NCI-H1436 treated with DMSO at 0.1 percent for 48 hours (cell line): ENCODE measurements around the gene GALNT7.
A peak's percentile ranks its signal among the peaks of the same experiment; 100 is the strongest.

ENCODE experiments used
- DNase-seq: peaks from one replicate; lab custom pipeline; 2025; lab: John Stamatoyannopoulos, UW

The GALNT7 gene

DNA sequence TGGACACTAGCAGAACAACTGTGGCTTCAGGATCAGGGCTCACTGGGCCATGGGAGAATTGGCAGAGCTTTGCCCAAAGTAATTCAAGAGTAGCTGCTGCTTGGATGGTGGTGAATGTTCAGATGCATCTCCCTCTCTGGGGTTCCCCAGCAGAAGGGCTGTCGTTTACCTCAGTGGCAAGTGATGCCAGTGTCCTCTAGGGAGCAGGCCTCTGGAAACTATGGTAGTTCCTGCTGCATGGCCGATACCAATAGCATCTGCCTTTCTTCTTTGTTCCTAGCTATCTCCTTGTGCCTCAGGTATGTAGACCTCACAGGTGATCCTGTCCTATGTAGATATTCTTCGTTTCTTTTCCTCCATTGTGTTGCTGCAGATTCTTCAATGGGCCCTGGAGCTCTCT, 139.2 kb downstream of the GALNT7 start:
- no peak for DNase-seq

DNA sequence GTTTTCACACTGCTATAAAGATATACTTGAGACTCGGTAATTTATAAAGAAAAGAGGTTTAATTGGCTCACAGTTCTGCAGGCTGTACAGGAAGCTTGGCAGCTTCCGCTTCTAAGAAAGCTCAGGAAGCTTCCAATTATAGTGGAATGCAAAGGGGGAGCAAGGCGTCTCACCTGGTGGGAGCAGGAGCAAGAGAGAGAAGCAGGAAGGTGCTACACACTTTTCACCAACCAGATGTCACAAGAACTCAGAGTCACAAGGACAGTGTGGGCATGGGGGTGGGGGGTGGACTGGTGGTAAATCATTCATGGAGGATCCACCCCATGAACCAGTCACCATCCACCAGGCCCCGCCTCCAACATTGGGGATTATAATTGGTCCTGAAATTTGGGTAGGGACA, 142.8 kb downstream of the GALNT7 start:
- DNase-seq = no peak

DNA sequence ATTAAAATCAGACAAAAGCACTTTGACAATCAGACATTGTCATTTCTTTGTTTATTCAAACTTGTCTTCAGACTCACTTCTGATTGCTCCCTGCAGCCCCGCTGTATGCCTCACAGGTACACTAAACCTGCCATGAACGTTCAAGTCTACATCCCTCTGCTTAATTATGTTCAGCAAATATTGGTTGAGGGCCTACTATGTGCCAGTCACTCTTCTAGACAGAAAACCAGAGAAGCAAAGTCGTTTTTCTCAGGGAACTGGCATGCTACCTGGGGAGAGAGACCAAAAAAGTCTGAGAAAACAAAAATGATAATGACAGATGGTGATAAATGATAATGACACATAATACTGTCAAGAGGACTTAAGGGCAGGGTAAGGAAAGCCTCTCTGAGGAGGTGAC, 146.1 kb downstream of the GALNT7 start:
- DNase-seq = no peak

- no peak for DNase-seq
These were observed 147.4 kb downstream of the GALNT7 start for GRCh38 chr4:173316060-173316459.

GRCh38 chr4:173317004-173317403, 148.4 kb downstream of the GALNT7 start:
- no peak for DNase-seq

DNA sequence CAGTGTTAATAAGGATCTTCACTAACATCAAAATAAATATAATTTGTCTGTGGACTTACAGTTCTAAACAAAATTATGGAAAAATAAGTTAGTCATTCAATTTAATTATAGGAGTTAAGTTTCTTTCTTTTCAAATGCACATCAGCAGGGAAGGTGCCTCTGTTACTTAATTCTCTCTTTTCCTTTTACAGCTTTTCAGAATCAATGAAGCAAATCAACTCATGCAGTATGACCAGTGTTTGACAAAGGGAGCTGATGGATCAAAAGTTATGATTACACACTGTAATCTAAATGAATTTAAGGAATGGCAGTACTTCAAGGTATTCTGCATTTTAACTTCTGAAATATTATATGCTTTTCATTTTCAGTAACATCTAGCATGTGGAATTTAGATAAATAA, 149.6 kb downstream of the GALNT7 start:
- peak; percentile 79 for DNase-seq

- DNase-seq = peak; percentile 79
These were observed 150.1 kb downstream of the GALNT7 start for GRCh38 chr4:173318648-173319211.

GRCh38 chr4:173319696-173320095, 151.1 kb downstream of the GALNT7 start:
- DNase-seq = no peak

- DNase-seq = no peak
These were observed 156.6 kb downstream of the GALNT7 start for GRCh38 chr4:173325007-173325736.

GRCh38 chr4:173328236-173328901, 159.8 kb downstream of the GALNT7 start:
- no peak for DNase-seq

DNA sequence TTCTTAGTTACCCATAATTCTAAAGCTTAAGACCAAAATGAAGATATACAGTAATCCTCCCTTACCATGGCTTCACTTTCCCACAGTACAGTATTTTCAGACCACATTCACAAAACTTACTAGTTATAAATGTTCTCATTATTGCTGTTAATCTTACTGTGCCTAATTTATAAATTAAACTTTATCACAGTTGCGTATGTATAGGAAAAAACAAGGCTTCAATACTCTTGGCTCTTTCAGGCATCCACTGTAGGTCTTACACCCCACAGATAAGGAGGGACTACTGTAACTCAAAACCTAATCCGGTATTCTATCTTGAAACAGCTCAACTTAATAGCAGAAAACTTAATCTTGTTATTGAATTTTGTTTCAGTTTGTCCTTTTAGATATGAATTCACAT, 162.0 kb downstream of the GALNT7 start:
- DNase-seq = no peak

DNA sequence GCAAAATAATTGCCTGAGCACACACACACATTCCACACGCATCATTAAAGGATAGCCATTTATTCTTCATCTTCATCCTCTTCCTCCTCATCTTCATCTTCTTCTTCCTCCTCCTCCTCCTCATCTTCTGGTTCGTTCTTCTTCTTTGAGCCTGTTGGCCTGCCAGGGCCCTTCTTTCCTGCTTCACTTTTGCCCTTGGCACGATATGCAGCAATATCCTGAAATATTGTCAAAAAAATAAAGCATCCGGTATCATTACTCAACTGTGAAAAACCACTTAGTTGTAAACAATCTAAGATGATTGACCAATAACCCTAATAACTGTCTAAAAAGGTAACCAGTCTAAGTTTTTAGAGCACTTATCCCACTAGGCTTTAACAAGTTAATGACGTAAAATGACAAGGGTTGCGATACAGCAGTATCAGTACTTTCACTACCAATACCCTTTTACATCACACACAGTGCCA, 163.4 kb downstream of the GALNT7 start:
- no peak for DNase-seq

GRCh38 chr4:173332963-173333657, 164.5 kb downstream of the GALNT7 start:
- DNase-seq = no peak

GRCh38 chr4:173333658-173334084, 165.1 kb downstream of the GALNT7 start:
- DNase-seq = no peak

DNA sequence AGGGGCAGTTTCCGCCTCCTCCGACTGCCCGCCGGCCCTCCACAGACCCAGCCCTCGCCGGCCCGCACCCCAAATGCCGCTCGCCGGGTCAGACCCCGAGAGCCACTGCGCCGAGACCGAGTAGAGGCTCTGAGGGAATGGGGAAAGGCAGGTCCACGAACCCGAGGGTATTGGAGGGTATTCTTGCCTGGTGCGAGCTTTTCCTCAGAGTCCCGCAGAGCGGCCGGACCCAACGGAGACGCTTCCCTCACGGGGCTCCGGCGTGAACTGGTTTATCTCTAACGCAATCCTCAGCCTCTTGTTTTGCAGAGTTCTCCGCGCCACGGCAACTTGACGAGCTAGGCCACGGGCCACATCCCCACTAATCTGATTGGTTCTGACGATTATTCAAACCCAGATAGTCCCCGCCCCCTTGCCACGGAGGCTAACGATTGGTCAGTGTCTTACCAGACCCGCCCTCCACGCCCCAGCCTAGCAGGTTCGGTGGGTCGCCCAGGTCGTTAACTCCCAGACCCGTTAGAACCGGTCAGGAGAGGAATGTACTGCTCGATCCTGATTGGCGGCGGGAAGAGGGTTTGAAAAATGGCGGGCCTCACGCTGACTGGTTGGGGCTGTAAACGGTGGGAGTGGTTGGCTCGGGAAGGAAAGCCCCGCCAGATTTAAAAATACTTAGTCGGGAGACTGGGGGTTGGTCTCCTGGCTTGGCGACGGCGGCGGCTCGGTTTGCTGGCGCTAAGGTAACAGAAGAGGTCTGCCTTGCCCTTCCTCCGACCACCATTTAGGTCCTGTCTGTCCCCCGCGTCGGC, 165.7 kb downstream of the GALNT7 start, which contains the start of gene HMGB2:
Gene HMGB2 (minus strand): TSS at position 274 of the 806 bp plus-strand sequence. CDS start 709 bp downstream, outside the sequence.
- DNase-seq = peak; percentile 99

DNA sequence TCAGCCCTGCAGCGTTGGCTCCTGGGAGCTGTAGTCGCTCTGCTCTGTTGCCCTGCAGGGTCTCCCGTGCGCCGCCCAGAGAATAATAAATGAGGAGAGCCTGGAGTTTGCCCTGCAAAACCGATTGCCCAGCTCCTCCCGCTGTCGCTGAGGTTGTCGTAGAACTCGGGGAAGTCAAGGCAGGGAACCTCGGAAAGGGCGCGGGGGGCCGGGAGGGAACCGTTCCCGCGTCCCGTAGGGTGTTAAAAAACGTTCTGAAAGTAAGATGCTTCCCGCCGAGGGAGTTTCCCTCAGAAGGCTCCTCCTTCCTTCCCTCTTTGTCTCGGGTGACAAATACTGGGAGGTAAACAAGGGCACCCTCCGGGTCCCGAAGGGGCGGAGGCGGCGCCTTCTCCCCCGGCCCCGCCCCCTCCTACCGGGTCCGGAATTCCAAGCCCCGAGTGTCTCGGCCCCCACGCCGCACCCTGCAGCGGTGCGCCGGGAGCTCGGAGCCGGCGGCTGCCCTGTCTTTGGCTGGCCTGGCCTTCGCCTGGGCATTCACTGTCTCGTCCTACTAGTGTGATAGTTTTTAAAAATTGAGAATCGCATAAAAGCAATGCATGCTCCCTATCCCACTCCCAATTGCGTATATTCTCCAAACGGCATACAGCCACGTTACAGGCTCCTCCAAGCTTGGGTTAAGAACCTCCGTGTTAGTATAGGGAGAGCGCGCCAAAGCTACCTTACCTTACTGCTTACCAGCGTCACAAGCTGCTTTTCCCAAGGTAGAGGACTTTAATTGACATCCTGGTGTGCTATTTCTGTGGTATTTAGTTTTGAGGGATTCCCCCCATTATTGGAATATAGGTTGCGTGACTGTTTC, 166.5 kb downstream of the GALNT7 start:
- peak; percentile 83 for DNase-seq

GRCh38 chr4:173337463-173337862, 168.9 kb downstream of the GALNT7 start:
- DNase-seq = no peak

- no peak for DNase-seq
These were observed 175.3 kb downstream of the GALNT7 start for GRCh38 chr4:173343832-173344397.

DNA sequence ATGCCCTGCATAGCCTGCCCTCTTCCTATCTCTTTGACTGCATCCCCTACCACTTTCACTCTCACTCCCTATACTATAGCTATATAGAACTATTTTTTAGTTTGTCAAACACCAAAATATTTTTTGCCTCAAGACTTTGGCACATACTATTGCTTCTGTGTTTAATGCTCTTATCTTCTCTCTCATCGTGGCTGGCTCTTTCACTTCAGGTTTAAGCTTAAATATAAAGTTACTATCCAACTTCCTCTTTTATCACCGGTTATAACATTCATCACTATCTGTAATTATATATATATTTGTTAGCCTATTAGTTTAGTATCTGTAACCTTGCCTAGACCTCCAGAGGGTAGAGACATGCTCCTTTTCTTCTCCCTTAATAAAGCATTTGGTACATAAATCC, 177.0 kb downstream of the GALNT7 start:
- DNase-seq = no peak

DNA sequence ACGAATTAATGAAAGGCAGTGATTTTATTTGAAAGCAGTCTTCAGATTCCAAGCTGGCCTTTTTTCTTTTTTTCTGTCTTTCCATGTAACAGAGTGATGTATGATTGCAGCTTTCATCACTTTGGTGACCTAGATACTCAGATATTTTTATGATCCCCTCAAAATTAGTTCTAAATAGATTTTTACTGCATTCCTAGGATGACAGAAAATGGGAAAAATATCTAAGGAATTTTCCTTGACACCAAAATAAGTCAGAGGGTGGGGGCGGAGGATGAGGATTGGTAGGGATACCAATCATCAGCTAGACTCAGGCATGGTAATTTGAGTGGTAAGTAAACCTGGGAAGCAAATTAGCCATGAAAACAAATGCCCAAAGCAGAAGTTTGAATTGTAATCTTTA, 177.5 kb downstream of the GALNT7 start:
- DNase-seq = no peak
